NCI-H2171 (cell line): Measurements from ENCODE around the gene RIMS4.
A peak's percentile ranks its signal among the peaks of the same experiment; 100 is the strongest.

Source experiments
- DNase-seq: peaks from one replicate; lab custom pipeline; 2025; lab: John Stamatoyannopoulos, UW

RIMS4 gene

DNA sequence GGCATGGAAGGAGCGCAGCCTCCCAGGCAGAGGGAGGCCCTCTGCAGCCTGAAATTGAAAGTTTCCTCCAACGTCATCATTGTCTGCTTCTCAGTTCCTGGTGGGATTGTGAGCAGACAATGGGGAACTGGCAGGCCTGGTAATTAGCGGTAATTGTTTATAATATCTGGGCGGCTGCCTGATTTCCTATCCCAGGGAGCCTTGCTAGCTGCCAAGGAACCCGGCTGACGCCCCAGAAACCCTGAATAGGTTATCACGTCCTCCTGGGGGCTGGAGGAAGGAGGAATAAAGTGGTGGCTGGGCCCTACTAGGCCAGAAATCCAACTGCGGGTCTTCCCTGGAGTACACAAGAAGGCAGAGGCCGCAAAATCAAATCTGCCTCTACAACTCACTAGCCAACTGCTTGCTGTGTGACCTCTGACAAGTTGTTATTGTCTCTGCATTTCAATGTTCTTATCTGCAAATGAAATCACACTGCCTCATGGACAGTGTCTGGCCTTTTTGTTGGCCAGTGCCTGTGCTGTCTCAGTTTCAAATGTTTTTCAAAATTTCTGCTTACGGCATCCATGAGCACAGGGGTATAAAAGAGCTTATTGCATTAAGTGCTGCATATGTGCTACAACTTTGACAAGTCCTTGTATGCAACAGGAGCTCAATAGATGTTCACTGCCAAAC, 47.7 kb downstream of the RIMS4 start:
- DNase-seq, result no peak

DNA sequence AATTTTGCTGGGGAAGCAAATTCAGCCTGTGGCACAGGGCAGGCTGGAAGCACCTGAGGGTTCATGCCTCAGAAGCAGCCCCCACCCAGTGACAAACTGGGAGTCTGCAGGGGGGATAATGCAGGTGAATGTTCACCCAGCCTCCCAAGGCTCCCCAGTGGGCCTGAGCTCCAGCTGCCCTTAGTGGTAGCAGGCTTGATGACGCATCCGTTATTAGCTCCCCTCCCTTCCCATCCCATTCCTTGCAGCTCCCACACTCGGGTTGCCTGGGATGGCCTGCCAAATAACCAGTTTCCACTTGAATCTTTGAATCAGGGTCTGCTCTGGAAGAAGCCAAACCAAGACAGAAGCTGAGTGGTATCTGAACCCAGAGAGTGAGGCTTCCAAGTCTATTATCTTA, 48.9 kb downstream of the RIMS4 start:
- DNase-seq, result no peak

DNA sequence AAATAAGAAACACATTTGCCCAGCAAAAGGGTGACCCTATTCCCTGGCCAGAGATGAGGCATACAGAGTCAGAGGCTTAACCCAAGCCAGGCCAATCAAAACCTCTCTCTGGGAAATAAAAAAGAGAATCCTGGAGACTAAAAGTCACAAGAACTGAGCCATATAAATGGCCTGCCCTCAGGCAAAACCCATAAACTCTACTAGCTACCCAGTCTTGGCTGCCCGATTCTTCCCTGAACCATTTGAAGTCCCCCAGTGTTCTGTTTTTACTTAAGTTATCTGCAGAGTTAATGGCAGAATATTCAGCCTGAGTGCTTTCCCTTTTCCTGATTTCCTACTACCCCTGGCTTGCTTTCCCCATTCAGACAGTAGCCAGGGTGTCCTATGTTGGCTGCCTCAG, 50.8 kb downstream of the RIMS4 start:
- no peak for DNase-seq

DNA sequence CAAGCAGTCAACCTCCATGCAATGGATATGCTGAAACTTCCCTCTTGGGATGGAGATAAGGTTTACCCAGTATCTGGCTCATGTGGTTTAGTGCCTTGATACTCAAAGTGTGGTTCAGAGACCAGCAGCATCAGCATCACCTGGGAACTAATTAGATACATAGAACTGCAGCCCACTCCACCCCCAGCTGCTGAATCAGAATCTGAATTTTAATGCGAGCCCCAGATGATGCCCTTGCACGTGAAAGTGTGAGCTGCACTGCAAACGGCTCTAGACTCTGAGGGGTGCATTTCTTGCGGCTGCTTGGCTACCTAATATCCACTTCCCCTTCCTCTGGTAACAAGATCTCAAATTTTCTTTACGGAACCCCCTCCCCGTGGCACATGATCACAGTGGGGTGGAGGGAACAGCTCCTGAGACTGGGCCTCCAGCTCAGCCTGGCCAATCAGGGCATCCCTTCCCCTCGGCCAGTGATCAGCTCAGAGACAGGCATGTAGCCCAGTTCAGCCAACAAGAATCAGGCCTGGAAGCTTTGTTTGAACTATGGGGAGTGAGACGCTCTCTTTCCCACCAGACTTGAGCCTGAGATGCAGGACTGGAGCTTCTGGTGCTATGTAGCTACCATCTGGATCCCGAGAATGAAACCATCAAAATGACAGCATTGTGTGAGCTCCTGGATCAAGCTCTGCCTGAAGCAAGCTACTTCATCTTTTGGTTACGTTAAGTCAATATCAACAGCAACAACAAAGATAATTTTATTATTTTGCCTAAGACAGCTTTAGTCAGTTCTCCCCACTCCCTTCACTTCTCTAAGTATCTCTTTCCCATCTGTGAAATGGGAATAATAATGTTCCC, 51.9 kb downstream of the RIMS4 start:
- DNase-seq, result no peak

DNA sequence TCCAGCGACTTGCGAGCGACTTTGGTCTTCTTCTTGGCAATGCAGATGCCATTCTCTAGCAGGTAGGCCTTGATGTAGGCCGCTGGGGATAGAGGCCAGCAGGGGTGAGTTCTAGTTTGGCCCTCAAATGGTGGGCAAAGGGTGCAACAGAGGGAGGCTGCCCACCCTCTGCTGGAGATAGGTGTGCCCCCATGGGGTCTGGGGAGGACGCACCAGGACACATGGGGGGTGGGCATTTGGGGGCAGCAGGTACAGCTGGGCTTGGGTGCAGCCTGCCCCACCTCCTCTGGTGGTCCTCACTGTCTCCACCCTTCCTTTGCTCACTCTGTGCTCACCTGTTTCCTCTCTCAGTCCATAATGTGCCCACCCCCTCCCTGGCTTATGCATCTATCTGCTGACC, 53.4 kb downstream of the RIMS4 start:
- DNase-seq, result no peak

DNA sequence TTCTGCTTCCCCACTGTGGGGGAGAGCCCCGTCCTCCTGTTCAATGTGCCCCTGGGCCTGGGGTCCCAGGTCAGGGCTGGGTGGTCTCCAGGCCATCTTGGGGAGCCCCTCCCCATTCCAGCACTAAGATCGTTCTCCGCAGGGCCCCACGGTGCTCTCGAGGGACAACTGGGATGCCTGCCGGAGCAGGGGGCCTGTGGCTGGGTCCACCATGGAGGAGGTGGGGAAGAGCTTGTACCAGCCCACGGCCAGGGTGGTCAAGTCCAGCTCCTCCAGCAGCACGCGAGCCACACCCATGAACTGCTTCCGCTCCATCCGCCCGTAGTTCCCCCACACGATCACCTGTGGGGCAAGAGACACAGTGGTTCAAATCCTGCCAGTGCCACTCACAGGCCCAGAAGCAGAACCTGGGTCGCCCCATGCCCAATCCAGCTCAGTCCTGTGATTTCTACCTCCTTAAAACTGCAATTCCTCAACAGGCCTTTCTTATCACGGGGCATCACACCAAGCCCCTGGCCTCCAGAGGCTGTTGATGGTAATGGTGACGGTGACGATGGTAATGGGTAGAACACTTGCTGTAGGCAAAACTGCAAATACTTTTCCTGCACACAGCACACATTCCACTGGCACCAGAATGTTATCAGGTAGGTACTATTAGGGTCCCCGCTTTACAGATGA, 54.2 kb downstream of the RIMS4 start:
- DNase-seq, result no peak

DNA sequence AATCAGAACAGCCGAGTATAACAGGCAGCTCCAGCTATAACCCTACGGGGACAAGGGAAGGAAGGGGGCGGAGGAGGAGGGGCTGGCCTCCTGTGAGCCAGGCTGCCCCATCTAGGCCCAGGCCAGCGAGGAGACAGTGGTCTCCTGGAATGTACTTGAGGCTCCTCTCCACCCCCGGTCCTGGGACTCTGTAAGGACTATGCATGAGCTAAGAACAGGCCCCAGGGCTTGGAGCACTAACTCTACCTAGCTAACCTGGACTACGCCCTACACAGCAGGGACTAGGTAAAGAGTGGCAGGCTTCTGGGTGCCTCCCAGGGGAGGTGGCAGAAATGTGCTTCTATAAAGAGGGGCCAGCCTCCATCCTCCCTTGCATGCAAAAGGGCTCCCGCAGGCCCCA, 55.8 kb downstream of the RIMS4 start:
- no peak for DNase-seq

DNA sequence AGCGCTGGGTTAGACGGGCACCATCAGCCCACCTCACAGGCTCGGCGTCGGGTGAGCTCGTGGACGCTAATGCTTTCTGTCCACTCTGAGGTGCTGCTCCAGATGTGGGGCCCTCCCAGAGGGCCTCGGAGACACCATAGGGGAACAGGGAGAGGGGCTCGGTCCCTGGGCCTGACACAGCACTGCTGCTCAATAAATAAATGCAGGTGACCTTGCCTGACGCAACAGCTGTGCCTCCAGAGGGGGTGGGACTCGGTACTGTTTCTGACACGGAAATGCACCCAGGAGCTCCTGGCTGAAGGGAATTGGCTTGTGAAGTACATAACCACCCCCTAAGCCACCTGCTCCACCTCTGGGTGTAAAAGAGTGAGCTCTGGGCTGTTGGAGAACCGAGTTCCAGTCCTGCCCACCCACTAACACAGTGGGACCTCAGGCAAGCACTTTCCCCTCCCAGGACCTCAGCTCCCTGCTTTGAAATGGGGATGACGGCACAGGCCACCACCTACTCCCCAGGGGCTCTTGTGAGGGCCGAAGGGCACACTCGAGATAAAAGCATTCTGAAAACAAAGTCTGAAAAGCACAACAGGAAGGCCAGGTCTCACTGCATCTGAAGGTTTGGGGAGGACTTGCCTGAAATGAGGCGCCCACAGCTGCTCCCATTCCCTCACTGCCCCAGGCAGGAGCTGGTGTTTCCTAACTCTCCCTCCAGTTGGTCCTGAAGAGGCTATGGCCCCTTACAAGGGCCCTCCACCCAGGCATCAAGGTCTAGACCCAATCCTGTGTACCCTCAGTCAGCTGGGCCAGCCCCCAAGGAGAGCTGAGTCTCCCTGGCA, 58.0 kb downstream of the RIMS4 start:
- no peak for DNase-seq

DNA sequence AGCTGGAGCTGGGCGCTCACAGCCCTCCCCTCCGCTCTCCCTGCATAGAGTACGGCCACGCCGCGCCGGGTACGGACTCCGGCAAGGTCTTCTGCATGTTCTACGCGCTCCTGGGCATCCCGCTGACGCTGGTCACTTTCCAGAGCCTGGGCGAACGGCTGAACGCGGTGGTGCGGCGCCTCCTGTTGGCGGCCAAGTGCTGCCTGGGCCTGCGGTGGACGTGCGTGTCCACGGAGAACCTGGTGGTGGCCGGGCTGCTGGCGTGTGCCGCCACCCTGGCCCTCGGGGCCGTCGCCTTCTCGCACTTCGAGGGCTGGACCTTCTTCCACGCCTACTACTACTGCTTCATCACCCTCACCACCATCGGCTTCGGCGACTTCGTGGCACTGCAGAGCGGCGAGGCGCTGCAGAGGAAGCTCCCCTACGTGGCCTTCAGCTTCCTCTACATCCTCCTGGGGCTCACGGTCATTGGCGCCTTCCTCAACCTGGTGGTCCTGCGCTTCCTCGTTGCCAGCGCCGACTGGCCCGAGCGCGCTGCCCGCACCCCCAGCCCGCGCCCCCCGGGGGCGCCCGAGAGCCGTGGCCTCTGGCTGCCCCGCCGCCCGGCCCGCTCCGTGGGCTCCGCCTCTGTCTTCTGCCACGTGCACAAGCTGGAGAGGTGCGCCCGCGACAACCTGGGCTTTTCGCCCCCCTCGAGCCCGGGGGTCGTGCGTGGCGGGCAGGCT, 60.1 kb downstream of the RIMS4 start:
- DNase-seq, result no peak

DNA sequence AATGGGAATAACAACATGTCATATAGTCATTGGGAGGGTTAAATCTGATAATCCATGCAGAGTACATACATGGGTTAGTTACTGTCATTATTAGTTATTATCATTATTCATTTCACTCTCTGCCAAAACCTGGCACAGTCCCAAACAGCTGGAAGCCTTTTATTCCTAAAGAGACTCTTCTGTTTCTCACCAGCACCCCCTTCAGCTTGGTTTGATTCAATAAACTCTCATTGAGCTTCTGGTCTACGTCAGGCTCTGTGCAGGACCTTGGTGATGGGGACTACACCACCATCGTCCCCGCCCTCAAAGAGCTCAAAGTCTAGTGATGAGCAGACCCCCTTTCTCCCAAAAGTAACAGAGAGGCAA, 62.4 kb downstream of the RIMS4 start:
- no peak for DNase-seq

DNA sequence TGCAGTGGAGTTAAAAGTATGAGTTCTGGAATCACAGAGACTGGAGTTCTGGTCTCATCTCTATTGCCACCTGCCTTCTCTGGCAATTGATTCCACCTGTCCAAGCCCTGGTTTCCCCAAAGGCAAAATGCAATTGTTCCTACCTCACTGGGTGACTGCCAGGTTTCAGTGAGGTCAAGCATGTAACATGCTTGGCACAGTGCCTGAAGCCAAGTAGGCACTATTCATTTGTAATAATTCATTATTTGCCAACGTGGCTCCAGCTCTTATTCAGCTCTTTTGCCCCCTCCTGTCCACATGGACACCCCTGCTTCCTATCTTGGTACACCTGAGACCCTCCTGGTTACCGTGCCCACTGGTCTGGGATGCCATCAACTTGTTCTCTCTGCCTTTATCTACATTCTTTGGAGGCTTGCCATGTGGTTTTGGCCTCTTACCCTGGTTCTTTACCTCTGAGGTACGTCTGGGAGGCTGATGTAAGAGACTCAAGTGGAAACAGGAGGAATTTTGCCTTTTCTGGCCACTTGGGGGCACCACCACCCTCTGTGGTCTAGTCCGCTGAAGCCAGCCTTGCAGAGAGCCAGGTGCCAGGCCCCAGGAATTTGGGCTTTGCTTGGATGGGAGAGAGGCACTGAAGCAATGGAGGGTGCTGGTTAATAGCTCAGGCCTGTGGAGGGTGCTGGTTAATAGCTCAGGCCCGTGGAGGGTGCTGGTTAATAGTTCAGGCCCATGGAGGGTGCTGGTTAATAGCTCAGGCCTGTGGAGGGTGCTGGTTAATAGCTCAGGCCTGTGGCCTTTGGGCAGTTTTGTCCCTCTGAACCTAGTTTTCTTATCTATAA, 63.0 kb downstream of the RIMS4 start:
- DNase-seq, result peak; percentile 88

DNA sequence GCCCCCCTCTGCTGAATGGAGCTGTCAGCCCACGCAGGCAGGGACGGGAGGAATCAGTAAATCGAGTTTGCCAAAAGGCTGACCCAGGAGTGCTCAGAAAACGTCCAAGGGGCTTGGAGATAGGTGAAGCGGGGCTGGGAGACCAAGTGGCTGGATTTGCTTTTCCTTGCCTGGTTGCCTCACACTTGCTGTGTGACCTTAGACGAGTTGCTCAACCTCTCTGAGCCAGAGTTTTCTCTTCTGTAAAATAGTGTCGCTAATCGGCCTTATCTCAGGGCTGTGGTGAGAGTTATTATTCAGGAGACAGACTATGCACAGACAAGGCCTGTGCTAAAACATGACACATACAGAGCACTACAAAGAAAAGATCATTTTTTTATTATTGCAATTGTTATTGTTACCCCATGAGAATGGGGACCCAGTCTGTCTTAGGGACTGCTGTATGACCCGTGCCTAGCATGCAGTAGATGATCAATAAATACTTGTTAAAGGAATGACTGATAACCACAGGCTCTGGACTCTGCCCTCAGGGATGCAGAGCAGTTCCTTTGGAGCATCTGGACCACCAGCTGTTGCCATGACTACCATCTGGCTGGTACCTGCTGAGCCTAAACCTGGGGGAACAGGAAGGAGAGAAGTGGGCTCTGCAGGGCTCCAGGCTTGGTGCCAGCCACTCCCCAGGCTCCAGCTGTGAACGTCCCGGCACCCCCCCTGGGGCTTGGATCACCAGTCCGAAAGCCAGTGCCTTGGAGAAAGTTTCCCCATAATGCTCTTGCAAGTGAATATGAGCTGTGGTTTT, 63.8 kb downstream of the RIMS4 start:
- DNase-seq, result peak; percentile 88

DNA sequence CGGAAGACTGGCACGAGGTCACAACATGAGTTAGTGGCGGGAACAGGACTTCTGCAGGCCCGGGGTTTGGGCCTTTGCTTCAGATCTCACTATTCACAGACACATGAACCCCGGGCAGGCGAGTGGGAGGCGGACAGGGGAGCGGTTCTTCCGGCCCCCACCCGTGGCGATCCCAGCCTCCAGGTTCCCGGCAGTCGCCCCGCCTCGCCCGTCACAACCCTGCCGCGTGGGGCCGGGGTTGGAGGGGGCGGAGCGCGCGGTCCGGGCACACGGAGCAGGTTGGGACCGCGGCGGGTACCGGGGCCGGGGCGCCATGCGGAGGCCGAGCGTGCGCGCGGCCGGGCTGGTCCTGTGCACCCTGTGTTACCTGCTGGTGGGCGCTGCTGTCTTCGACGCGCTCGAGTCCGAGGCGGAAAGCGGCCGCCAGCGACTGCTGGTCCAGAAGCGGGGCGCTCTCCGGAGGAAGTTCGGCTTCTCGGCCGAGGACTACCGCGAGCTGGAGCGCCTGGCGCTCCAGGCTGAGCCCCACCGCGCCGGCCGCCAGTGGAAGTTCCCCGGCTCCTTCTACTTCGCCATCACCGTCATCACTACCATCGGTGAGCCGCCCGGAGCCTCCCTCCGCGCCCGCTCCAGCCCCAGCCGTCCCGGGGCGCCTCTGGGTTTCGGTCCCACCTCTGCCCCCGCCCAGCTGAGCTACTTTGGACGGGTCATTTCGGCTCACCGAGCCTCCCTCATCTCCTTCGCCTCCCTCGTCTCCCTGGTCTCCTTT, 64.6 kb downstream of the RIMS4 start, which contains the start of gene KCNK15:
Gene KCNK15 (plus strand): TSS at position 268 of the 769 bp plus-strand sequence. CDS start 46 bp downstream, at position 314.
- no peak for DNase-seq

DNA sequence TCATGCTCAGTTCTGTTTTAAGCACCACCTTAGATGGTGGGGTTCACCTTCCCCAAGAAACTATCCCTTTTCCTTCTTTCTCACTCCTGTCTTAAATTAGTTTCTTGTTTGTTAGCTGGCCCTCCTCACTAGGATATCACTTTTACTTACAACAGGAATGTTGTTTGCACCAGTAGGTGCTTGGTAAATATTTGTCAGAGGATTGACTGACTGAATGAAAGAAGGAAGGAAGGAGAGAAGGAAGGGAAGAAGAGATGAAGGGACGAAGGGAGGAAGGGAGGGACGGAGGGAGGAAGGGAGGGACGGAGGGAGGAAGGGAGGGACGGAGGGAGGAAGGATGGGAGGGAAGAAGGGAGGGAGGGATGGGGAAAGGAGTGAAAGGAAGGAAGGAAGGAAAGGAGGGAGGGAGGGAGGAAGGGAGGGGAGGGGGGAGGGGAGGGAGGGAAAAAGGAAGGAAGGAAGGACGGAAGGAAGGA, 65.2 kb downstream of the RIMS4 start:
- DNase-seq, result no peak

DNA sequence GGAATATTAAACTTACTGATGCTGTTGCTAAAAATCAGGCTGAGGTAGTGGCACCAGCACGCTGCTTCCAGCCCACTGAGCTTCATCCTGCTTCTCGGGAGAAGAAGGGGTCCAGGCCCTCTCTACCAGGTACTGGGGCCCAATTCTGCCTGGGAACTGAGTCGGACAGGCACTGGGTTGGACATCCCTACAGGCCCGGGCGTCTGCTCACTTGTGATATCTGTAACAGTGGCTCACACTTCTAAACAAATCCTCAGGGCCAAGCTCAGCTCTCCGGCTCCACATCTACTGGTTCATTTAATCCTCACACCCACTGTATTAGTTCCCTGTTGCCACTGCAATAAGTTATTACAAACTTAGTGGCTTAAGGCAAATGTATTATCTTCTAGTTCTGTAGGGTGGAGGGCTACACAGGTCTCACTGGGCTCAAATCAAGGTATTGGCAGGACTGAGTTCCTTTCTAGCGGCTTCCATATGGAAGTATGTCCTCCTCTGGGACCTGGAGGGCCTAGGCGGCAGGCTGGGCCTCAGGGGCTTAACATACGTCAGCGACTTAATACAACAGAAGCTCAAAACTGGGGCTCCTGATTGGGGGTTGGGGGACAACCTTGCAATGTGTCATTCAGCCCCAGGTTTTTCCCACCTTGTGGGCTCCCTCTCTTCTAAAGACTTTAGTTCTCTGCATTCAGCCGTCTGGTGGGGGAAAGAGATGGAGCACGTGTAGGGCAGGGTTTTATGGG, 66.3 kb downstream of the RIMS4 start:
- DNase-seq, result no peak

DNA sequence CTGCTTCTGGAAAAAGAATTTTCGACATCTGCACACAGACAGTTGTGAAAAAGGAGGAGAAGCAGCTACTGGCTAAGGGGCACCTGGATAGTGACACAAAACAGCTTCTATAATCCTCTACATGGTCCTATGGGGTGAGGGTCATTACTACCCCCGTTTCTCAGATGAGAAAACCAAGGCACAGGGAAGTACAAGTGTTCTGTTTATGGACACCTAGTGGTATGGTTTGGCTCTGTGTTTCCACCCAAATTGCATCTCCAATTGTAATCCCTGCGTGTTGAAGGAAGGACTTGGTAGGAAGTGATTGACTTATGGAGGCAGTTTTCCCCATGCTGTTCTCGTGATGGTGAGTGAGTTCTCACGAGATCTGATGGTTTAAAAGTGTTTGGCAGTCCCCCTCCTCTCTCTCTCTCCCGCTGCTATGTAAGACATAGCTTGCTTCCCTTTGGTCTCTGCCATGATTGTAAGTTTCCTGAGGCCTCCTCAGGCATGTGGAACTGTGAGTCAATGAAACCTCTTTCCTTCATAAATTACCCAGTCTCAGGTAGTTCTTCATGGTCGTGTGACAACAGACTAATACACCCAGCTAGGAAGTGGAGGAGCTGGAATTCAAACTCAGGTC, 67.2 kb downstream of the RIMS4 start:
- no peak for DNase-seq

DNA sequence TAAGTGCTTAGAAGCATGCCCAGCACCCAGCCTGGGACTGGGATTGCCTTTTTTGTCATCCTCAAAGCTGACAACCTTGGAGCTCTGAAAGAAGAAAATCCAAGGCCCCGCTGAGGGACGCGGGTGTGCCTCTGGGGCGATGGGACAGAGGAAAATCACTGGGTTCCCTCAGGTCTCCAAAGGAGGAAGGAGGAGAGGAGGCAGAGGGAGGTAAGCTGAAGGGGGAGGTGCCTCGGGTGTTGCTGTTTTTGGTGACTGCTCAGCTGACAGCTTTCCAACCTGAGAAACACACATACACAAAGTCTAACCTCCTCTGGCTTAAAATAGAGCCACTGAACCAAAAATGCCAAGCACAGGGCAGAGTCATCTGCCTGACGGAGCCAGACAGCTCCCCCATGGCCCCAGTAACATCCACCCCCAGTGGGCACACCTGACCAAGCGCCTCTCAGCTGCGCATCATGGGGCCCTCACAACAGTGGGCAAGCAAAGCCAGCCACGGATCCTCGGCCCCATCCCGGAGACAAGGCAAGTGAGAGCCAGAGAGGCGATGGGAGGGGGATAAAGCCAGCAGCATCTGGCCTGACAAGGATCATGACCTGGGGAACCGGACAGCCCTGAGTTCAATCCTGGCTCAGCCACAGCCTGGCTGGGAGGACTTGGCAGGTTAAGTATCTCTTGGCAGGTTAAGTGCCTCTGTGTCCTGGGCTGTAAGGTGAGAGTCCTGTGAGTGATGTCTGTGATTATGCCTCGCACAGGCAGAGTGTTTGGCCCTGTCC, 67.9 kb downstream of the RIMS4 start:
- no peak for DNase-seq
